Stimulated activated CD4-positive, alpha-beta T cell treated with anti-CD3 and anti-CD28 coated beads, Interleukin-12 subunit alpha, Interleukin-12 subunit beta, amount 100 ng/mL, for 4 hours (primary cell): Measurements from ENCODE around the gene ERAS.

ENCODE experiments used
- DNase-seq: peaks from one replicate; pipeline ENCODE4 v3.0.0-alpha.2; 2020

The ERAS gene, protein sequence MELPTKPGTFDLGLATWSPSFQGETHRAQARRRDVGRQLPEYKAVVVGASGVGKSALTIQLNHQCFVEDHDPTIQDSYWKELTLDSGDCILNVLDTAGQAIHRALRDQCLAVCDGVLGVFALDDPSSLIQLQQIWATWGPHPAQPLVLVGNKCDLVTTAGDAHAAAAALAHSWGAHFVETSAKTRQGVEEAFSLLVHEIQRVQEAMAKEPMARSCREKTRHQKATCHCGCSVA

DNA sequence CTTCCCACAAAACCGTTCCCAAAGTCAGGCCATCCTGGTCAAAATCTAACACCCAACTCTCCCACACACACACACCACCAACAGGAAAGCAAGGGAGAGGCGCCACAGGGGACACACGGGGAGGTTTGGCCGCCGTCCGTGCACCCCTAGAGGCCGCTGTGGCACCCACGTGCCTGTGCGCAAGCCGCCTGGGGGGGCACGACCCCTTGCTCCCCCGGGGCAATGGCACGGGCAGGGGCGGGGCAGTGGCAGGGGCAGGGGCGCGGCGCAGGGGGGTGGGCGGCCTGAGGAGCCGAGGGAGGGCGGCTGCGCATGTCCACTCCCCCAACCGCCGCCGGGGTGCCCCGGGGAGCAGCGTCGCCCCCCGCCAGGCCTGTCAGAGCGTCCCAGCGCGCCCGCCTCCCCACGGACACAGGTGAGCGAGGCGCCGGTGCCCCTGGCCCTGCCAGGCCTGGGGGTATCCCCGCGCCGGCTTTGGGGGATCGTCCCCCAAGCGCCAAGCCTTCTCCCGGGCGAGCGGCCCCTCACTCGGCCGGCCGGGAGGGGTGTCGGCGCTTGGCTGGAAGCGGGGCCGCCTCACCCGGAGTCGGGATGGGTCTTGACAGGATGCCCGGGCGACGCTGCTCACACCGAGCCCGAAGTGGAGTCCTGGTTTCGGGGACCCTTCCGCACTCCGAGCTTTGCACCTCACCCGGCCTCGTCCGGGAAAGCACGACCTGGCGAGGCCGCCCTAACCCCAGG lies at the start of gene ERAS:
Gene ERAS (plus strand): TSS at position 379 of the 741 bp plus-strand sequence. CDS start 2,611 bp downstream, outside the sequence.
- DNase-seq: no peak

DNA sequence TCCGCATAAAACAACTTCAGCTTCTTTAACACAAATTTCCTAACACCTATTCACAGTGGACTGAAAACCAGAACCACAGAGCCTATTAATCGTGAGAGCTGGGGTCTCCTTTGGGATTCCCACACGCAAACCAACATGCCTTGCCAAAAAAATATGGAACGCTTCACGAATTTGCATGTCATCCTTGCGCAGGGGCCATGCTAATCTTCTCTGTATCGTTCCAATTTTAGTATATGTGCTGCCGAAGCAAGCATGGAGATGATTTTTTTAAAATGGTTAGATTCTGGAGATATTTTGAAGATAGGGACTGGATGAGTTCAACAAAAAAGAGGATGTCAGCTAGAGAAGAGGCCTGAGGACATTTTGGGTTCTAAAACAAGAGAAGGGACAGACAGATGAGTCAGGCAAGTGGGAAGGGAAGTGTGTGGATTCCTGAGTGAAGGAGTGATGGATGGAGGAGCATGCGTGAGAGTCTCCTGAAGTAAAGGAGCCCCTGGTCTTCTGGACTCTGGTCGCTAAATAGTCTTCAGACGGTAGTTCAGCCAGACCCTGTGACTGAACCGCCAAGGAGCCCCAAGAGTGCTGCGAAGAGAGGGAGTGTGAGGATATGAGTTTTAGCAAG lies 49.4 kb upstream of the ERAS start:
- DNase-seq: no peak

DNA sequence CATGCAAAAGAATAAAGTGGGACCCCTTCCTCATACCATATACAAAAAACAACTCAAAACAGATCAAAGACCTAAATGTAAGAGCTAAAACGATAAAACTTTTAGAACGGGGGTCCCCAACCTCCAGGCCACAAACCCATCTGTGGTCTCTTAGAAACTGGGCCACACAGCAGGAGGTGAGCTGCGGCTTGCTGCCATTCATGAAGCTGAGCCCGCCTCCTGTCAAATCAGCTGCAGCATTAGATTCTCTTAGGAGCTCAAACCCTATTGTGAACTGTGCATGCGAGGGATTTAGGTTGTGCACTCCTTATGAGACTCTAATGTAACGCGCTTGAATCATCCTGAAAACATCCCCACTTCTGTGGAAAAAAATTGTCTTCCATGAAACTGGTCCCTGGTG lies 46.9 kb upstream of the ERAS start:
- no peak for DNase-seq

DNA sequence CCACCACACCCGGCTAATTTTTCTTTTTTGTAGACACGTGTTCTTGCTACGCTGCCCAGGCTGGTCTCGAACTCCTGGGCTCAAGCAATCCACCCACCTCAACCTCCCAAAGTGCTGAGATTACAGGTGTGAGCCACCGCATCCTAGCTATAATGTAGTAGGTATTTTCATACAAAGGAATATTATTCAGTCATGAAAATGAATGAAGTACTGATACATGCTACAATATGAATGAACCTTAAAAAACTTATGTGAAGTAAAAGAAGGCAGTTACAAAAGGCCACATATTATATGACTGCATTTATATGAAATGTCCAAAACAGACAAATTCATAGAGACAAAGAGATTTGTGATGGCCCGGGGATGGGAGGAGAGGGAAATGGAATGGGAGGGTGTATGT lies 44.6 kb upstream of the ERAS start:
- DNase-seq: no peak

DNA sequence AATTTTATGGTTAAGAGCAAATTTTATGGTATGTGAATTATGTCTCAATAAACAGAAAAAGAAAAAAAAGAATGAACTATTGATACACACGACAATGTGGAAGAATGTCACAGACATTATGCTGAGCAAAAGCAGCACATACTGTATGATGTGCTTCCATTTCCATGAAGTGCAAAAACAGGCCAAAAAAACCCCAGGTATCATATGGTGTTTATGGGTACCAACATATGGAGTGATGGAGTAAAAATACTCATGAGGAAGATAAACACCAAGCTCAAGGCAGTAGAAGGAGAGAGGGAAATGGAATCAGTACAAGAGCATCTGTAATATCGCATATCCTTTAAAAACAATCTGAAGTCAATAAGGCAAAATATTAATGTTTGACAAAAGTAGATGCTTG lies 44.1 kb upstream of the ERAS start:
- no peak for DNase-seq

DNA sequence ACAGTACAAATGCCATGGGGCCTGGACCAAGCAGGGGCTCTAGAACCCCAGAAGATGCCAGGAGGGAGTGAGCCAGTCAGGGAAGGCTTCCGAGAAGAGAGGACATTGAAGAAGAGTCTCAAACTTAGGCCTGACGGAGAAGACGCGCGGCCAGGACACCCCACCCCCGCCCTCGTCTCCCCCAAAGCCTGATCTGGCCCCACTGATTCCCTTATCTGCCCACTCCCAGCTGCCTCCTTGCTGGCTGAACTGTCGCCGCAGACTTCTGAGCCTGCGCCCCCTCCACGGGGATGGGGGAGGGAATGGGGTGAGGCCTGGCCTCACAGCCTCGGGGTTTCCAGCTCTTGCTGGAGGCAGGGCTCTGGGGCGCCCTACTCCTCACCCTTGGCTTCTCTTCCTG lies 43.5 kb upstream of the ERAS start:
- DNase-seq: no peak

DNA sequence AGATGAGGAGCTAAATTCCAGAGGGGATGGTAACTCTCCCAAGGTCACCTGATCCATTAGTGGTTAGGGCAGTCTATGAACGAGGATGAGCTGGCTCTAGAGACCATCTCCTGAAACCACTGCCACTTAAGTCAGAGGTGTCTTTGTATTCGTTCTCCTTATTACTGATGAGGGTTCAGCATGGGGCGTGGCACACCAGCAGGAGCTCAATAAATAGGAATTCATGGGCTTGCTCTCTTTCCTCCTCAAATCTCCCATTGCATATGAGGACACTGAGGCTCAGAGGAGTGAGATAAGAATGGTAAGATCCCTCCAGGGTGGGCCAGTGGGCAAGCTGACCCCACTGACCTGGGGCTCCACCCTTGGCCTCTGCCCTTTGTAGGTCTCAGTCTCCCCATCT lies 41.6 kb upstream of the ERAS start:
- DNase-seq: no peak

DNA sequence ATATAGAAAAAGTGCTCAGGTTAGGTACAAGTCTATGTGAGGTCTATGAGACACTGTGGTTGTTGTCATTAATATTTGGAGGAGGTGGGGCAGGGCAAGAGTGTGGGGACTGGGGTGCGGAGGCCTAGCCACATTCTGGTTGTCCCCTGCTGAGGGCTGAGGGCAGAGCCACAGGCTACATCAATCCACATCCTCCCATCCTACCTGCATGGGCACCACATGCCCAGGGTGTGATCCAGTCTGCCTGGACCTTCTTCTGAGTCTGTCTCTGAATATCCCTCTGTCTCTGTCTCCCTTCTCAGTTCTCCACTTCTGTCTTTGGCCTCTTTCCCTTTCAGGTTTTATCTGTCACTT lies 41.1 kb upstream of the ERAS start:
- no peak for DNase-seq

DNA sequence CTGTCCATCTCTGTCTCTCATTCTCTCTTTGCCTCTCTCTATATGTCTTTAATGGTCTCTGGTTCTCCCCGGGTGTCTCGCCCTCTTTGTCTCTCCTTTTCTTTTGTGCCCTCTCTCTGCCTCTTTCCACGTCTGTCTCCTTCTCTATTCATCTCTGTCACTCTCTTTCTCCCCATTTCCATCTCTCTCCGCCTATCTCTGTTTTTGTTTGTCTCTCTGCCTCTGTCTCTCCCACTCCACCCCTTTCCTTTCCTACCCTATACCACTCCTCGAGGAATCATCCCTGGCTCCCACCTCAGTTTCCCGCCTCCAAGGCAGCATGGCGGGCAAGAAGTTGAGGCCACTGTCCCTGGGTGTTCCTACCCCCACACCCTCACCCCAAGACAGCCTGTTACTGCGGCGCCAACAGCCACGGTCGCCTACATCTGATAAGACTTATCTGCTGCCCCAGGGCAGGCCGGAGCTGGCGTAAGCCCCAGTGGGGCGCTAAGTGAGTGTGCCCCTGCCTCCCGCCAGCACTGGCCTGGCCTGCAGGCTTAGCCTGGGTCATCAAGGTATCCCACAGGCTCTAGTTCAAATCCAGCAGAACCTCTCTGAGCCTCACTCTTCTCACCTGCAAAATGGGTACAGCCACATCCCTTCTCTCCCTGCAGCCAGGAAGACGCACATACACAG lies 40.6 kb upstream of the ERAS start:
- no peak for DNase-seq

DNA sequence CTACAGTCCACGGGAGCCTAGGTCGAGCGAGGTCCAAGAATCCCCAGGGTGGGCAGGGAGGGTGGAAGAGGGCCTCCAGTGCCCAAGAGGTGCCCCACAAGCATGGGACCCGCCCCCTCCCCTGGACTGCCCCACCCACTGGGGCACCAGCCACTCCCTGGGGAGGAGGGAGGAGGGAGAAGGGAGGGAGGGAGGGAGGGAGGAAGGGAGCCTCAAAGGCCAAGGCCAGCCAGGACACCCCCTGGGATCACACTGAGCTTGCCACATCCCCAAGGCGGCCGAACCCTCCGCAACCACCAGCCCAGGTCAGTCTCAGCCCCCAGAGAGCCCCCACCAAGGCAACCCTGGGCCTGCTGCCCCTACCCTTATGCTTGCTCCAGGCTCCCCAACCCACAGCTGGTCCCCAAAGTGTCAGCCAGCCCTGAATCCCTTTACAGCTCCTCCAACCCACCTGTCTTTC lies 39.9 kb upstream of the ERAS start, which contains the start of gene GATA1:
Gene GATA1 (plus strand): TSS at position 250 of the 460 bp plus-strand sequence. CDS start 4,520 bp downstream, outside the sequence.
- no peak for DNase-seq

DNA sequence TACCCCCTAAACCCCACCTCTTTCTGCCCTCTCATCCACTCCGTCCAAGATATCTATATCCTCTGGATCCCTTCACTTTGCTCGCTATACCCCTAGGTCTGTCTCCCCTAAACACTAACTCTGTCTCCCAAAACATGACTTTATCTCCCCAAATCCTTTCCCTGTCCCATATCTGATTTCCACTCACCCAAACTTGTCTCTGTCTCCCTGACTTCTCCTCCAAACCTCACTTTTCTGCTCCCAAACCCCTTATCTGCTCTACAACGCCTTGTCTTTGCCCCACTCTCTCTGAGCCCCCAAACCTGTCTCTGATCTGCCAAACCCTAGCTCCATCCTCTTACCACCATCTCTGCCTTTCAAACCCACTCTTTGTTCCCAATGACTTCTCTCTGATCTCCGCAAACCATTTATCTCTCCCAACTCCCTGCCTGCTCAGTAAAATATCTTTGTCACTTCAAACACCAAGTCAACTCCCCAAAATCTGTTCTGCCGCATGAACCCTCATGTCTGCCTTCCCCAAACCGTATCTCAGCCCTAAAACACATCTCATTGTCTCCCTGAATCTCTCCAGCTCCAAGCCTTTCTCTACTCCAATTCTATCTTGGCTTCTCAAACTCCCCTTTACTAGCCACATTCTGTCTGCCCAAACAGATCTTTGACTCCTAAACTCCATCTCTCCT lies 39.3 kb upstream of the ERAS start:
- no peak for DNase-seq

DNA sequence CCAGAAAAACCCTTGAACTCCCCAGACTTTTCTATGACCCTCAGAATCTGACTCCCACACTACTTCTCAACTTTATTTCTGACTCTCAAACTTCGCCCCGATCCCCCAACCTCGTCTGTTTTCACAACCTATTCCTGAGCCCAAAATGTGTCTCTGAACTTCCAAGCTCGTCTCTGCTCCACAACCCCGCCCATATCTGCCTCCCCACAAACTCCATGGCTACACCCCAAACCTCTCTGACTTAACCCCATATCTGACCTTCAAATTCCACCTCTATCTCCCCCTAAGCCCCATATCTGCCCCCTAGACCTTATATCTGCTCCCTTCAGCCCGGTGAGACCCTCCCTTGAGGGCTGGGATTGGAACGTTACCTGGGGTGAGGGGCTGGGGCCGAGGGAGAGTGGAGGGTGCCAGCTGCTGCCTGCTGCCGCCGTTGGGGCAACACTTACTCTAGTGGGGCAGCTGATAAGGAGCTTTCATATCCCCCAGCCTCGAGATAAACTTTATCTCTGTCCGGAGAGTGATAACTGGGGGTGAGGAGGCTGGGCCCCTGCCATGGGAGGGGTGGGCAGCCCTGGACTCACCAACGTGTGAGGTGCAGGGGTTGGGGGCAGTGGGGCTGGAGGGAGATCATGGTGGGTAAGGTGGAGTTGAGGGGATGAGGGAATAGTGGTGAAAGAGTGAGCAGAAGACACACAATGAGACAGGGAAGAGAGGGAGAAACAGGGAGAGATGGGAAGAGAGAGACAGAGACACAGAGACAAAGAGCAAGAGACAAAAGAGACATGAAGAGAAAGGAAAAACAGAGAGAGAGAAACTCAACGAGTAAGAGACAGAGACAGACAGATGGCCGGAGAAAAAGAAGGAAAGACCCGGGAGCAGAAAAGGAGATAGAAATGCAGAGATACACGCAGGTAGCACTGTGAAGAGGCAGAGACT lies 38.5 kb upstream of the ERAS start:
- no peak for DNase-seq

DNA sequence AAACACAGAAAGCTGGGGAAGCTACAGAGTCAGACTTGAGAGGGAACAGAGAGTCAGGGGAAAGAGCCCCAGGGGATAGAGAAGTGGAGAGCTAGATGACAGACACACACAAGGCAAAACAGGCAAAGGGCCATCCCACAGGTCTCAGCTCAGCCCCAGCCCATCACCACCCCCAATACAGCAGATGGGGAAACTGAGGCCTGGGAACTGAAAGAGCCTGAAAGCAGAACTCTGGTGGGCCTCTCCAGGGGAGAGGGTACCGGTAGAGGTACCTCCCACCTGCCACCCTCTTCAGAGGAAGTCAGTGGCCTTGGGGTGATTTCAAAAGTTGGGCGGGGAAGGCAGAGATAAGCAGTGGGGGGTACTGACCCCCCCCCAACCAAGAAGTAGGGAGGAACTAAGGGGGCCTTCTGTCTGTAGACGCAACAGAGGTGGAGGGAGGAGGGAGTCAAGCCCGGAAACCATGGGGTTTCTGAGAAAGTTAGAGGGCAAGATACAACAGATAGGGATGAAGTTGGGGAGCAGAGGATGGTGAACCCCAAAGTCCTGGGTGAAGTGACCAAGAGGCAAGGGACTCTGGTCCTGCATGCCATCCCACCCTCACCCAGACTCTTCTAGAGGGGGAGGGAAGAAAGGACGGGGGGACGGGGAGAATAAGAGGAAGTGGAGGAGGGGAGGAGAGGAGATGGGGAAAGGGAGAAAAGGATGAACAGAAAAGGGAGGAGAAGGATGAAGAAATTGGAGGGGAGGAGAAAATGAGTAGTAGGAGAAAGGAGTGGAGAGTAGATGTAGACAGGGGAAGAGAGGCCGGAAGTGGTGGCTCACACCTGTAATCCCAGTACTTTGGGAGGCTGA lies 36.7 kb upstream of the ERAS start:
- no peak for DNase-seq

DNA sequence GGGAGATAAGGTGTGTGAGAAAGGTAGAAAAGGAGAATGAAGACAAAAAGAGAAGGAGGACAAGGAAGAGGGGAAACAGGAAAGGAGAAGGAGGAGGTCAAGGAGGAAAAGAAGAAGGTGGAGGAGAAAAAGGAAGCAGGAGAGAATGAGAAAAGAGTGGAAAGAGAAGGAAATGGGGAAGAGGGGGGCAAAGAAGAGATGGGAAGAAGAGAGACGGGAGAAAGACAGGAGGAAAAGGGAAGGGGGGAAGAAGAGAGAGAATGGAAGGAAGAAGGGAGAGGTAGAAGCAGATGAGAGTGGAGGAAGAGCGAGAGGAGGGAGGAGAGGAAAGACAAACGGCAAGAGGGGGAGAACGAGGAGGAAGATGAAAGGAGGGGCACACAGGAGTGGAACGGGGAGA lies 35.8 kb upstream of the ERAS start:
- no peak for DNase-seq

DNA sequence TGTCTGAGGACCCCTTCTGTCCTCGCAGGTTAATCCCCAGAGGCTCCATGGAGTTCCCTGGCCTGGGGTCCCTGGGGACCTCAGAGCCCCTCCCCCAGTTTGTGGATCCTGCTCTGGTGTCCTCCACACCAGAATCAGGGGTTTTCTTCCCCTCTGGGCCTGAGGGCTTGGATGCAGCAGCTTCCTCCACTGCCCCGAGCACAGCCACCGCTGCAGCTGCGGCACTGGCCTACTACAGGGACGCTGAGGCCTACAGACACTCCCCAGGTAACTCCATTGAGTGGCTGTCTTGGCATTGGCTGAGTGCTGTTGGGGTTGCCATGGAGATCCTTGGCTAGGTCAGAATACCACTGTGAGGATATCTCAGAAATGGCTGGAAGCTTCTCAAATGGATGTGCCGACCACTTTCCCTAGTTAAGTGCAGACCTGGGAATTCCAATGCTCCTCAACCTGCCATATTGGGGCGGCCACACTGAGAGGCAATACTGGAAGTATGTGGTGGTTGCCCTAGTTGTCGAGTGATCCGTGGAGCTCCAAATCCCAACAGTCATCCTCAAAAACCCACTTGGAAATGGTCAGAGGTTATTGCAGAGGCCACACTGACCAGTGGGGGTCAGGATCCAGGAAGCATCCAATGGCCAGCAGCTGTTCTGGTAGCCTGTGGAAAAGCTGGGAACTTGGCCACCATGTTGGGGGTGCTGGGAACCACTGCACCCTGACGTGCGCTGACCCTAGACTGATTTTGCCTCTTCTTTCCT lies 35.1 kb upstream of the ERAS start:
- no peak for DNase-seq

DNA sequence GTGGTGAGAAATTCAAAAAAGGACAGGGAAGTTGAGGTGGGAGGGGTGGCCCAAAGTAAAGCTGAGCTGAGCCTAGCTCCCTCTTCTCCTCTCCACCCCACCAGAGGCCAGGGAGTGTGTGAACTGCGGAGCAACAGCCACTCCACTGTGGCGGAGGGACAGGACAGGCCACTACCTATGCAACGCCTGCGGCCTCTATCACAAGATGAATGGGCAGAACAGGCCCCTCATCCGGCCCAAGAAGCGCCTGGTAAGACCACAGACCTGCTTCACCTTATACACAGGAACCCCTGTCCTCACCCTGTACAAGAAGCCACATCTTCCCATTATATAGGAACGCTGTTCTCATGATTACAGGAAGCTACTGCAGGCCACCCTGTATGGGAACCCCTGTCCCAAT lies 34.1 kb upstream of the ERAS start:
- DNase-seq: no peak

DNA sequence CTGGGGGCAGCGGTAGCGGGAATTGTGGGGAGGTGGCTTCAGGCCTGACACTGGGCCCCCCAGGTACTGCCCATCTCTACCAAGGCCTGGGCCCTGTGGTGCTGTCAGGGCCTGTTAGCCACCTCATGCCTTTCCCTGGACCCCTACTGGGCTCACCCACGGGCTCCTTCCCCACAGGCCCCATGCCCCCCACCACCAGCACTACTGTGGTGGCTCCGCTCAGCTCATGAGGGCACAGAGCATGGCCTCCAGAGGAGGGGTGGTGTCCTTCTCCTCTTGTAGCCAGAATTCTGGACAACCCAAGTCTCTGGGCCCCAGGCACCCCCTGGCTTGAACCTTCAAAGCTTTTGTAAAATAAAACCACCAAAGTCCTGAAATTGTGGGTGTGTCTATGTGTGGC lies 32.4 kb upstream of the ERAS start:
- no peak for DNase-seq

DNA sequence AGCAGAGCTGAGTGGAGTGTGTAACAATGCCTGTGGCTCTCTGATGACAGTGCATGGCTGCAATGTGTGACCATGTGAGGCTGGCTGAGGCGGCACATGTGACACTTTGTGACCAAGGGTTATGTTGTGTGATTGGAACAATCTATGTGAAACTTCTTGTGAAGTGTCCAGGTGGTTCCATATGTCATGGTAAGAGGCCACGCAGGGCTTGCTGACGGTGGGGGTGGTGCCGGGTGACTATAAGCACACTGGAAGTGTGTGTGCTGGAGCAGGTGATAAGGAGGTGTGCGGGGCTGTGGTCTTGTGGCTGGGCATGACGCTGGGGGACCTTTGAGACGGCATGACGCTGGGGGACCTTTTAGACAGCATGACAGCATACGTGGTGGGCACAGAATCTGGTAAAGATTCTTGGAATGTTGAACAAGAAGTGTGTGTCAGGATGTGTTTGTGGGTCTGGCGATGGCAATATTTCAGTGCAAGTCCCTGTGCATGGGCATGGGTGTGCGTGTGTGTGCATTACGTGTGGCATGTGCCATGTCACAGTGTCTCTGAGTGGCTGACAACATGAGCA lies 31.9 kb upstream of the ERAS start:
- no peak for DNase-seq

DNA sequence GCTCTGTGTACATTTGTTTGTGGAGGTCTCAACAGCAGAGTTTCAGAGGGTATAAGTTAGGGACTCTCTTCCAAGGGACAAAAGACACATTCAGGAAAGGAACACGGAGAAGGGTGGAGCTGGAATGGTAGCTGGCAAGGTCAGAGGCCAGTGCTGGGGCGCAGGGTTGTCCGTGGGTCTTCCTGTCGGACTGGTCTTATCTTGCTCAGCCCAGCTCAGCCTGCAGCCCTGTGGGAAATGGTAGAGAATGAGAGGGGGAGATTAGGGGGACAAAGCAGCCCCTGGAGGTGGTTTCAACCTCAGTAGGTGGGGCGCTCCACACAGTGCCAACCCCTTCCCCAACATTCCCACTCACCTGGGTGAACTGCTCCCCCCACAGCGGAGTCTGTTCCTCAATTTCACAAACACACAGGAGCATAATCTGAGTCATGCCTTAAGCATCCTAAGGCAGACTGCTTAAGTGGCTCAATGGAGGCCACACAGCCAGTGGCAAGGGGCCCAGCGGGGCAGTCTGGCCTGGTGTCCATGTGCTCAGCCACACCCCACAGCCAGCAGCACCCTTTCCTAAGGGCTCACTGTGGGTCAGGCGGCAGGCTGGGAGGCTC lies 31.3 kb upstream of the ERAS start:
- DNase-seq: no peak
